ENCODE results near the gene SLFN11. TPM values are rescaled to one million over a fixed set of nuclear protein-coding genes. Genes with fewer than 3 reads are reported as not detected.
A peak's percentile ranks its signal among the peaks of the same experiment; 100 is the strongest.

Gene SLFN11
- total RNA-seq, 1 donor from 2014 or later, result 72.3 TPM

GRCh38 chr17:35376245-35376644 lies 2.8 kb upstream of the SLFN11 start:
- H3K36me3 Mint-ChIP-seq (ENCODE audit: low read depth), result peaks cover 9% of the 10 kb centered on the region

GRCh38 chr17:35374766-35375344 lies 1.4 kb upstream of the SLFN11 start:
- Mint-ChIP-seq H3K27ac (peak overlapping the region; percentile 93), H3K4me3 (peak overlapping the region; percentile 89), H3K9me3 (peaks cover 9% of the 10 kb centered on the region), H3K4me1 (peaks cover 40% of the 10 kb centered on the region), H3K27me3 (peaks cover 6% of the 10 kb centered on the region), H3K36me3 (ENCODE audit: low read depth) (peaks cover 22% of the 10 kb centered on the region)
- no peak for DNase-seq
- intact Hi-C loops (cut with micrococcal nuclease), result loop anchor here (1.0 kb wide), 1 partner anchor 112 kb away; no protein-coding TSS in a partner anchor

More at GRCh38 chr17:35376245-35376644, 2.8 kb upstream of the SLFN11 start:
- intact Hi-C loops (cut with micrococcal nuclease), result no loop called here
- Mint-ChIP-seq H3K4me1 (peaks cover 28% of the 10 kb centered on the region), H3K9me3 (peaks cover 9% of the 10 kb centered on the region), H3K27ac (peak overlapping the region; percentile 26), H3K4me3 (peak overlapping the region; percentile 10), H3K27me3 (peaks cover 7% of the 10 kb centered on the region)
- DNase-seq, result no peak

- Mint-ChIP-seq H3K27ac (peak overlapping the region; percentile 93), H3K4me3 (peak overlapping the region; percentile 89), H3K4me1 (peaks cover 47% of the 10 kb centered on the region), H3K36me3 (ENCODE audit: low read depth) (peaks cover 28% of the 10 kb centered on the region), H3K27me3 (peaks cover 6% of the 10 kb centered on the region), H3K9me3 (peaks cover 14% of the 10 kb centered on the region)
- peak; percentile 86 for DNase-seq
- intact Hi-C loops (cut with micrococcal nuclease), result loop anchor here (1.0 to 2.0 kb wide), 6 partner anchors 59 to 163 kb away; partner anchors contain the start of genes SLFN12L, SLFN13 and SLFN5
These were observed 754 bp upstream of the SLFN11 start for GRCh38 chr17:35373984-35374765.

- H3K36me3 Mint-ChIP-seq (ENCODE audit: low read depth), result peaks cover 38% of the 10 kb centered on the region
- peak overlapping the region; percentile 93 for H3K27ac Mint-ChIP-seq
- intact Hi-C loops (cut with micrococcal nuclease), result loop anchor here (1.0 to 2.0 kb wide), 5 partner anchors 60 to 164 kb away; partner anchors contain the start of genes SLFN12L, SLFN13 and SLFN5
- peaks cover 8% of the 10 kb centered on the region for H3K9me3 Mint-ChIP-seq
- peak; percentile 80 for DNase-seq
- peak overlapping the region; percentile 89 for H3K4me3 Mint-ChIP-seq
- no peaks in the 10 kb centered on the region for H3K27me3 Mint-ChIP-seq
- H3K4me1 Mint-ChIP-seq, result peaks cover 56% of the 10 kb centered on the region
These were observed 431 bp downstream of the SLFN11 start for GRCh38 chr17:35372846-35373533.

- intact Hi-C loops (cut with micrococcal nuclease), result loop anchor here (2.0 kb wide), 3 partner anchors 59 to 129 kb away; partner anchors contain the start of genes SLFN13 and SLFN5
These were observed 1.5 kb downstream of the SLFN11 start for GRCh38 chr17:35371934-35372333.

GRCh38 chr17:35368081-35368830 lies 5.2 kb downstream of the SLFN11 start:
- Mint-ChIP-seq H3K9me3 (peaks cover 8% of the 10 kb centered on the region), H3K36me3 (ENCODE audit: low read depth) (peaks cover 66% of the 10 kb centered on the region), H3K27ac (no peak overlapping the region), H3K27me3 (no peaks in the 10 kb centered on the region), H3K4me3 (peak overlapping the region; percentile 24), H3K4me1 (peaks cover 54% of the 10 kb centered on the region)
- peak; percentile 76 for DNase-seq
- intact Hi-C loops (cut with micrococcal nuclease), result no loop called here

More at GRCh38 chr17:35371934-35372333, 1.5 kb downstream of the SLFN11 start:
- peaks cover 41% of the 10 kb centered on the region for H3K36me3 Mint-ChIP-seq (ENCODE audit: low read depth)
- no peak overlapping the region for H3K27ac Mint-ChIP-seq
- H3K27me3 Mint-ChIP-seq, result no peaks in the 10 kb centered on the region
- peaks cover 58% of the 10 kb centered on the region for H3K4me1 Mint-ChIP-seq
- peaks cover 8% of the 10 kb centered on the region for H3K9me3 Mint-ChIP-seq
- peak overlapping the region; percentile 89 for H3K4me3 Mint-ChIP-seq
- no peak for DNase-seq

- H3K27ac Mint-ChIP-seq, result no peak overlapping the region
- intact Hi-C loops (cut with micrococcal nuclease), result no loop called here
- H3K4me1 Mint-ChIP-seq, result peaks cover 41% of the 10 kb centered on the region
- peaks cover 75% of the 10 kb centered on the region for H3K36me3 Mint-ChIP-seq (ENCODE audit: low read depth)
- no peak for DNase-seq
- H3K4me3 Mint-ChIP-seq, result no peak overlapping the region
- H3K27me3 Mint-ChIP-seq, result no peaks in the 10 kb centered on the region
- no peaks in the 10 kb centered on the region for H3K9me3 Mint-ChIP-seq
These were observed 12.4 kb downstream of the SLFN11 start for GRCh38 chr17:35361027-35361426.

GRCh38 chr17:35359398-35359797 lies 14.0 kb downstream of the SLFN11 start:
- Mint-ChIP-seq H3K4me1 (peaks cover 42% of the 10 kb centered on the region), H3K4me3 (no peak overlapping the region), H3K27me3 (no peaks in the 10 kb centered on the region), H3K36me3 (ENCODE audit: low read depth) (peaks cover 76% of the 10 kb centered on the region), H3K9me3 (no peaks in the 10 kb centered on the region), H3K27ac (no peak overlapping the region)
- DNase-seq, result no peak
- intact Hi-C loops (cut with micrococcal nuclease), result no loop called here

GRCh38 chr17:35352284-35352683 lies 21.1 kb downstream of the SLFN11 start:
- intact Hi-C loops (cut with micrococcal nuclease), result no loop called here
- H3K27ac Mint-ChIP-seq, result no peak overlapping the region
- peaks cover 20% of the 10 kb centered on the region for H3K4me1 Mint-ChIP-seq
- no peaks in the 10 kb centered on the region for H3K27me3 Mint-ChIP-seq
- no peak overlapping the region for H3K4me3 Mint-ChIP-seq
- H3K36me3 Mint-ChIP-seq (ENCODE audit: low read depth), result peaks cover 61% of the 10 kb centered on the region
- DNase-seq, result no peak
- H3K9me3 Mint-ChIP-seq, result no peaks in the 10 kb centered on the region

- intact Hi-C loops (cut with micrococcal nuclease), result no loop called here
These were observed 22.9 kb downstream of the SLFN11 start for GRCh38 chr17:35350493-35350892.

GRCh38 chr17:35345926-35346771 lies 27.3 kb downstream of the SLFN11 start:
- Mint-ChIP-seq H3K4me3 (peak overlapping the region; percentile 93), H3K27ac (peak overlapping the region; percentile 60), H3K36me3 (ENCODE audit: low read depth) (peaks cover 38% of the 10 kb centered on the region), H3K27me3 (peaks cover 18% of the 10 kb centered on the region), H3K9me3 (peaks cover 12% of the 10 kb centered on the region), H3K4me1 (peaks cover 42% of the 10 kb centered on the region)
- peak; percentile 84 for DNase-seq
- intact Hi-C loops (cut with micrococcal nuclease), result no loop called here

More at GRCh38 chr17:35350493-35350892, 22.9 kb downstream of the SLFN11 start:
- peaks cover 27% of the 10 kb centered on the region for H3K4me1 Mint-ChIP-seq
- peaks cover 47% of the 10 kb centered on the region for H3K36me3 Mint-ChIP-seq (ENCODE audit: low read depth)
- no peaks in the 10 kb centered on the region for H3K27me3 Mint-ChIP-seq
- no peak overlapping the region for H3K27ac Mint-ChIP-seq
- DNase-seq, result no peak
- H3K9me3 Mint-ChIP-seq, result no peaks in the 10 kb centered on the region
- H3K4me3 Mint-ChIP-seq, result no peak overlapping the region

GRCh38 chr17:35345445-35345925 lies 27.9 kb downstream of the SLFN11 start:
- Mint-ChIP-seq H3K36me3 (ENCODE audit: low read depth) (peaks cover 36% of the 10 kb centered on the region), H3K27ac (peak overlapping the region; percentile 60), H3K9me3 (peaks cover 14% of the 10 kb centered on the region), H3K4me3 (peak overlapping the region; percentile 93), H3K27me3 (peaks cover 18% of the 10 kb centered on the region), H3K4me1 (peaks cover 40% of the 10 kb centered on the region)
- DNase-seq, result no peak
- intact Hi-C loops (cut with micrococcal nuclease), result no loop called here

Measured in activated CD4-positive, alpha-beta T cell treated with anti-CD3 and anti-CD28 coated beads, Interleukin-2, amount 10 ng/mL, durations not matched to agents 24 days and 14 days (primary cell).